Activated CD8-positive, alpha-beta memory T cell treated with anti-CD3 and anti-CD28 coated beads, Interleukin-2, amount 50 U/mL, for 1 hour (primary cell): Measurements from ENCODE around the gene CPTP.

Source experiments
- DNase-seq: peaks from one replicate; pipeline ENCODE4 v3.0.0-alpha.2; 2020; ENCODE audit errors: extremely low read depth

CPTP gene

GRCh38 chr1:1324524-1325287 is at the start of gene CPTP, which contains the start of gene INTS11:
TSS of gene CPTP (plus strand) at chr1:1324802. CDS start at chr1:1326911, 2,109 bp downstream.
TSS of gene INTS11 (minus strand) at chr1:1324660. CDS start at chr1:1324608, 52 bp downstream.
- peak; percentile 88 for DNase-seq

- no peak for DNase-seq
Measured at GRCh38 chr1:1274931-1275431, 49.6 kb upstream of the CPTP start.

- no peak for DNase-seq
Measured at GRCh38 chr1:1275836-1276235, 48.8 kb upstream of the CPTP start.

GRCh38 chr1:1278620-1279019 is 46.0 kb upstream of the CPTP start:
- no peak for DNase-seq

- no peak for DNase-seq
Measured at GRCh38 chr1:1279028-1279427, 45.6 kb upstream of the CPTP start.

- DNase-seq: no peak
Measured at GRCh38 chr1:1280782-1281481, 43.7 kb upstream of the CPTP start.

GRCh38 chr1:1281533-1282321 is 42.9 kb upstream of the CPTP start:
- DNase-seq: no peak

GRCh38 chr1:1282998-1283397 is 41.6 kb upstream of the CPTP start:
- DNase-seq: no peak

GRCh38 chr1:1283821-1284220 is 40.8 kb upstream of the CPTP start:
- no peak for DNase-seq

- DNase-seq: no peak
Measured at GRCh38 chr1:1284221-1285101, 40.1 kb upstream of the CPTP start.

GRCh38 chr1:1285102-1285571 is 39.5 kb upstream of the CPTP start:
- DNase-seq: no peak

GRCh38 chr1:1285611-1286311 is 38.8 kb upstream of the CPTP start:
- no peak for DNase-seq

GRCh38 chr1:1286313-1287261 is 38.0 kb upstream of the CPTP start:
- no peak for DNase-seq

- DNase-seq: no peak
Measured at GRCh38 chr1:1287288-1288110, 37.1 kb upstream of the CPTP start.

GRCh38 chr1:1290238-1290731 is 34.3 kb upstream of the CPTP start:
- DNase-seq: no peak

GRCh38 chr1:1291023-1291528 is 33.5 kb upstream of the CPTP start:
- DNase-seq: no peak

GRCh38 chr1:1291548-1292441 is 32.8 kb upstream of the CPTP start:
- peak; percentile 36 for DNase-seq
